OCI-M2 (cell line): ENCODE results near the gene CDC42BPA.
"Not testable (repeated sequence)": the region's sequence is repeated elsewhere in the genome, so short reads cannot be mapped to it uniquely, and the experiment has no call there.

Experiments used
- DNase-seq: peaks from one replicate; lab custom pipeline; 2025; ENCODE audit not compliant: unreplicated experiment; lab: John Stamatoyannopoulos, UW

Gene CDC42BPA

DNA sequence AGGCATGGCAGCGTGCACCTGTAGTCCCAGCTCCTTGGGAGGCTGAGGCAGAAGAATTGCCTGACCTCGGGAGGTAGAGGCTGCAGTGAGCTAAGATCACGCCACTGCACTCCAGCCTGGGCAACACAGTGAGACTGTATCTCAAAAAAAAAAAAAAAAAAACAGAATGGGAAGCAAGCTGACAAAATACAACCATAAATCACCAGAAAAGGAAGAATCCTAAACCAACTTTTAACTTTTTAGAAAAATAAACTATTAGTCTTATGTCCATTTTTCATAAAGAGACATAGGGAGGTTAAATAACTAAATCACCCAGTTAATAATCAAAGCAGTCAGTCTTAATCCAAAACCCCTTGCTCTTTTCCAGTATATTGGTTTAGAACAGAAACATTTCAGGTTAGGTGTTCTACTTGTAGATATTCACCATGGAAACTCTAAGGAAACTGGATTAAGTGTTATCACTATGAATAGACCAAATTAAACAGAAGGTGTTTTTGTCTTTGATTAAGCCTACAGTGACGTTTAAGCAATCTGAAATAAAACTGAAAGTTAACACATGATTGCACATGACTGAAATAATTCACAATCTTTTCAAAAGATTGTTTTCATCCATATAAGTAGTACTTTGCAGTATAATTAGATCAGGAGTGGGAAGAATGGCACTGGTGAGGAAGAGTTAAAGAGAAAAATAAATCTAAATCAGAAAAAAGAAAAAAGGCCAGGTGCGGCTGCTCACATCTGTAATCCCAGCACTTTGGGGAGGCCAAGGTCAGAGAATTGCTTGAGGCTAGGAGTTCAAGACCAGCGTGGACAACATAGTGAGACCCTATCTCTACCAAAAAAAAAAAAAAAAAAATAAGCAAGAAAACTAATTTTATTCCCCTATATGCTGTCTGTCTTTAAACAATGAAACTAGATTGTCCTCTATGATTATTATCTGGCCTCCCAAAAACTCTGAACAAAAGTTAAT is 9.6 kb downstream of the CDC42BPA start:
- no peak for DNase-seq

DNA sequence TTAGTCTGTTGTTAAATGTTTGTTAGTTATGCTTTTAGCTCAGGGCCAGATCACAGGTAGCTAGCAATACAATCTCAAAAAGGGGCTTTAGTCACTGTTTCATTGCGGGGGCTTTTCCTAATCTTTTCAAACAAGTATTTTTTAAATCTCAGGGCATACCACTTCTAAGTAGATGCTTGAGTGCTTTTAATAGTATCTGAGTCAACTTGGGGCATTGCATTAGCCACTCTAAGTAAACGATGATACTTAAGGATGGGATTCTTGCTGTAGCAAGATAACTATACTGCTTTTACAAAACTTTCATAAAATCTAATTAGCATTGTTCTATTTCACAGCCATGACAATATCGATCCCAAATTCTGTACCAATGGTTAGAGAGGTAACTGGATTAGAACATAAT is 11.6 kb downstream of the CDC42BPA start:
- DNase-seq = no peak

DNA sequence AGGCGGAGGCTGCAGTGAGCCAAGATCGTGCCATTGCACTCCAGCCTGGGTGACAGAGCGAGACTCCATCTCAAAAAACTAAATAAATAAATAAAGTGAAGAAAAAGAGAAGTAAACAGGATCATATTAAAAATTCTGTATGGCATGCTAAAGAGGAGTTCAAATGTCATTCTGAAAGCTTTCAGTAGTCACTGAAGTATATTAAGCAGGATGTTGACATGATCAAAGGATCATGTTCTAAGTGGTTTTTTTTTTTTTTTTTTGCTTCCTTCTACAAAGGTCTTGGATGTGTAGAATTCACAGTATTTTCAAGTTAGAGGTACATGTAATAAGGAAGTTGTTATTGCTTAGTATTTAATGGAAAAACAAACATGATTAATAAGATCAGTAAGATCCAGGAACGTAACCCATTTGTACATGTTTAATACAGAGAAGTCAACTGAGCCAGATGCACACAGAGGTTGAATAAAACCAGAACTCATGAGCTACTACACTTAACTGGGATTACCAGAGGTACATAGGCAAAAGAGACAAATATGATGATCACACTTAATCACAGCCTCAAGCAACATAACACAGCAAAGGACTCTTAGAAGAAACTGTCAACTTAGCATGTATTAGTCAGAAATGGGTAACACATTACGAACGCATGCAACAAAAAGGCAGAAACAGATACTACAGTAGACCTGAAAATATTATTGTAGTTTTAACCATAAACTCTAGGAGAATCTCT is 12.2 kb downstream of the CDC42BPA start:
- no peak for DNase-seq

DNA sequence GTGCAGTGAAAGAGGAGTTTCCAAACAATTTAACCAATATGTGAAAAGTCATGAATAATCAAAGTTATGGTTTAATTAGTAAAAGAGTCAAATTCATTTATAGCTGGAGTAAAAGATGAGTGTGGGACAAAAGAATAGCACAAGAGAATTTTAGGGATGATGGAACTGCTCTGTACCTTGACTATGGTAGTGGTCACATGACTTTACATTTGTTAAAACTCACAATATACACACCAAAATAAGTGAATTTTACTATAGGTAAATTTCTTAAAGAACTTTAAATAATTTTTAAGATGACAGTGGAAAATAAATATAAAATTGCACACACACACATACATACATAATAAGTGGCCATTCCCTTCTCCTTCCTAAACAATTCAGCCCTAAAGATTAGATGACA is 13.6 kb downstream of the CDC42BPA start:
- no peak for DNase-seq

DNA sequence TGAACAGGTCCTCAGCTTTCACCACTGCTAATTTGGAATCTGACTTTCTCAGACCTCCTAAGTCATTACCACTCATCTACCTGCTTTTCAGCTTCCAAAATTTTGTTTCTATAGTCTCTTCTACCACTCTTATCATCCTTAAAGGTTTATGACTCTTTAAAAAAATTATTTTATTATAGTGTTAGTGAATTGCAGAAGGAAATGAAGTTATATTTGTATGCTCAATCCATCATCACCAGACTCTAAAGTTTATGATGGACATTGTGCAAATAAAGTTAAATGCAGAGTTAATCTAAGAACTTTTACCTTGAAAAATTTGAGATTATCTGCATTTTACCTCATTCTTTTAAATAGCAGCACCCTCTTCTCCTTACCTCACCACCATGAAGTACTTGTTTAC is 14.6 kb downstream of the CDC42BPA start:
- no peak for DNase-seq

DNA sequence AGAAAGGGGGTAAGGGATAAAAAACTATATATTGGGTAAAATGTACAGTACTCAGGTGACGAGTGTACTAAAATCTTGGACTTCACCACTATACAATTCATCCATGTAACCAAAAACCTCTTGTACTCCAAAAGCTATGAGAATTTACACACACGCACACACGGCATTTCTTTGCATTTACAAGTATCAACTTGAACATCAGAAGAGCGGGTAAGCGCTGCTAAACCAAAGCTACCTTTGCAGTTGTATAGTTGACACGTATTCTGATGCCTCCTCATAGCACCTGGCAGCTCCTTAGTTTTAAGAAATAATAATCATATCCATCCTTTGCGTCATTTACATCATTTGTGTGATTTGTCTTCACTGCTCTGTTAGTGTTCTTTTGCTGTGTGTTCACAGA is 17.6 kb downstream of the CDC42BPA start:
- no peak for DNase-seq

DNA sequence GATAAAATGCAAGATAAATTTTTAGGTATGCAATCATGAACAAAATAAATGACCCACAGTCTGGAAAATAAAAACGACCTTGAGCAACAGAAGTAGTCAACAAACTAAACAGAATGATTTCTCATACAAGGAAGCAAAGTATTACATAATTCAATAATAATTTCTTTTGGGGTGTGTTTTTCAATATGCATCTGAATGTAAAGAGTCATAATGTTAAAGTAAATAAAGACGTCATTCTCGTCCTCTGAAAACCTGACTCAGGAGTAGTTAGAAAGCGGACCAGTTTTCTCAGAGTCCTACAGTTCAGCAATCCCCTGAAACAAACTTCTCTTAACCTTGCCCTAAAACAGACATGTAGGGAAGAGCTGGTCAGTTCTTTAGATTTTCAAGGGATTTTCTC is 18.6 kb downstream of the CDC42BPA start:
- DNase-seq = no peak

DNA sequence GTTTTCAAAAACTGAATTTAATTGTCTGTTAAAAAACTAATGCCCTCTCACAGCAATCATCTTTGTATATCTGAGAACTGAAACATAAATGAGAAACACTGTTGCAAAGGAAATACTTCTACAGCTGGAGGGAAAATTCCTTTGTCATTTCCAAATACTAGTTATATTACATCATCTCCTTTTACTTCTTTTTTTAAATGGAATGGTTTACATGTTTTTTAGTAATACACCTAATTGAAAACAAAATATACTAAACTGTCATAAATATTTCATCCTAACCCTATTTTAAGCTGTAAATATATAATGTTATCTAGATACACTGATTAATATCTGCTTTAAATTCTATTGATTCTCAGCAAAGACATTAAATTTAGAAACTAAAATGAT is 19.1 kb downstream of the CDC42BPA start:
- no peak for DNase-seq

DNA sequence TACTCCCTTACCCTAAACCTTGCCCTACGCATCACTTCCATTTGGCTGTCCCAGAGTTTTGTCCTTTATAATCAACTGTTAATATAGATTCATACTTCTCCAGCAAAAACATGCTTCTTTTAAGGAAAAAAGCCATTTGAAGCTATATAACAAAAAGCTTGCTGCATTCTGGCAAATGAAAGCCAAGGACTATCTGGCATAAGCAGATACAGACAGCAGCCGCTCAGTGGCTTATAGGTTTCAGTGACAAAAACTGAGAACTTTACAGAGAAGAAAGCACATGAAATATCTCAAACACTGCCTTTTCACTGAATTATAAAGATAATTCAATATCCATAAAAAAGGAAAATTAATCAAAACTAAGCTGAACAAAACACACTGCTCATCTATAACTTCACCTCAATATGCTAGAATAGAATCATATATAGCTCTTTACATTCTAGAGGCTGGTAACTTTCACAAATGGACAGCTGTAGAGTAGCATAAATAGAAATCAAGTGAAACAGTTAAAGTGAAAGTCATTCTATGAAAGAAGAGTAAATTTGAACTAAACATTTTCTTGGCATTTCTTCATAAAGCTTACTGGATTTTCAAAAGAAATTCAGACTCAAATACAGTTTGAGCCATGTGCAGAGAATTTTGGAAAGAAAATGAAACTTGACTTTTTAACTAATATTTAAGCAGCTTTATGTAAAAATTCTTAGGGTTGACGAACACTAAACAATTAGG is 19.6 kb downstream of the CDC42BPA start:
- no peak for DNase-seq

DNA sequence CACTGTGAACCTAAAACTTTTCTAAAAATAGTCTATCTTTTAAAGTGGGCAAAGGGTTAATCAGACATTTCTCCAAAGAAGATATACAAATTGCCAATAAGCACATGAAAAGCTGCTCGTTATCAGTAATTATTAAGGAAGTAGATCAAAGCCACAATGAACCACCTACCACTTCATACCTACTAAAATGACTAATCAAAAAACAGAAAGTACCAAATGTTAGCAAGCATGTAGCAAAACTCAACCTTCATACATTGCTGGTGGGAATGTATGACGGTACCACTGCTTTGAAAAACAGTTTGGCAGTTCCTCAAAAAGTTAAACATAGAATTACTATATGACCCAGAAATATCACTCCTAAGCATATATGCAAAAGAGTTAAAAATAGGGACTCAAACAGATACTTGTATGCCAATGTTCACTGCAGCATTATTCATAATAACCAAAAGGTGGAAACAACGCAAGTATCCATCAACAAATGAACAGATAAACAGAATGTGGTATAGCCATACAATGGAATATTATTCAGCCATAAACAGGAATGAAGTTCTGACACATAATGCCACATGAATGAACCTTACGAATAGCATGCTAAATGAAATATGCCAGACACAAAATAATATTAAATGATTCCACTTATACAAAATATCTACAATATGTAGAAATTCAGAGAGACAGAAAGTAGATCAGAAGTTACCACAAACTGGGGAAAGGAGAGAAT is 21.1 kb downstream of the CDC42BPA start:
- DNase-seq = no peak

DNA sequence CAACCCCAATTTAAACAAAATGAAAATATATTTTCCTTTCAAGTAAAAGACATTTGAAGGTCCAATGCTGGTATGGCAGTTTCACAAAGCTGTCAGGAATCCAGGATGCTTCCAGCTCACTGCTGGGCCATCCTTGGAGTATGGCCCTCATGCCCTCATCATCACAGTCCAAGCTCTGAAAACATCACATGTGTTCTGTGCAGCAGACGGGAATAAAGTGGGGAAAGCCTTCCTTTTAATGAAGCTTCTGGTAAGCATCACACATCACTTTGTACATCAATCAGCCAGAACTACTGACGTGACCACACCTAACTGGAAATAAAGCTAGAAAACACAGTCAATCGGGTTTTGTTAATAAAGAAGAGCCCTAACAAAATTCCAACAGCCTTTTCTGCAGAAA is 22.7 kb downstream of the CDC42BPA start:
- DNase-seq = no peak

DNA sequence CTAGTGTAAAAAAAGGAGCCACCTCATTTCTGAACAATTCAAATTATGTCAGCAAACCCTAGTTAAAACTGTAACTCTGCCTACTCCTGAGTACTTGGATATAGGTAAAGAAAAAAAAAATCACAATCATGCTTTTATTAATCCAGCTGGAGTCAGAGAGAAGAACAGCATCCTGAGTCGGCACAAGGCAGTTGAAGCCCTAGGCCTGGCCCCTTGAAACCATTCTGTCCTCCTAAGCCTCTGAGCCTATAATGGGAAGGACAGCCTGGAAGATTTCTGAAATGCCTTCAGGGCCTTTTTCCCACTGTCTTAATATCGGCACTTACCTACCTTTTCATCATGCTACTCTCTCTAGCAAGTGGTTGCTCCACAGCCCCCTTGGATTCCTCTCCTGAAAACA is 32.5 kb downstream of the CDC42BPA start:
- no peak for DNase-seq

DNA sequence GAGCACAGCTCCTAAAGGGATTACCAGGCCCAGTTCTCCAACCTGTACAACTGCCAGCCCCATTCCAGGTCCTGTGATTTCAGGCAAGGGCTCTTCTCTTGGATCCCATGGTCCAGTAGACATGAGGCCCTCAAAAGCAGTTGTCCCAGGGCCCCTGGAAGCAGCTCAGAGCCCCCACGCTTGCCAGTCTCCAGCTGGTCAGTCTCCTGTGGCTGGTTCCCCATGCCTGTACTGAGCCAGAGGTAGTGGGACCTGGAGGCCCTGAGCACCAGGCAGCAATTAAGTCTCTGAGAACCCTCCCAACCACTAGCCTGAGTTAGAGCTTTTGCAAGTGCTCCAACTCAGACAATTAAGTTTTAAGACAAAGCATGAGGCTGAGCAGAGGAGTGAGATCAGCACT is 36.9 kb downstream of the CDC42BPA start:
- DNase-seq = no peak

DNA sequence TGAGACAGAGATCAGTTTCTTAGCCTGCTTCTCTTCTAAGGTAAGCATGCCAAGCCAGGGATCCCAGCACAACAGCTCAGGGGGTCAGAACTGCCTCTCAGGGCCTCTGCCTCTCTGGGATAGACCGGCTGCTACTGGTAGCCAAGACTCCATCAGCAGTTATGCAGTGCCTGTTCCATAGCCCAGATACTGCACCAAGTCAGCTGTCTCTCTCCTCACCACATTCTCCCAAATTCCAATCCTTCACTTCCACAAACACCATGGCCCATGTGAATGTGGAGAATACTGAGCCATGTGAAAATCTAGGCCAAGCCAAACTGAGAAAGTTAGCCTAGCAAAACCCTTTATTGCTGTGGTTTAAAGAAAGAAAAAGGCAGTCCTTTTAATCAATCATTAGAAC is 37.5 kb downstream of the CDC42BPA start:
- DNase-seq = no peak

DNA sequence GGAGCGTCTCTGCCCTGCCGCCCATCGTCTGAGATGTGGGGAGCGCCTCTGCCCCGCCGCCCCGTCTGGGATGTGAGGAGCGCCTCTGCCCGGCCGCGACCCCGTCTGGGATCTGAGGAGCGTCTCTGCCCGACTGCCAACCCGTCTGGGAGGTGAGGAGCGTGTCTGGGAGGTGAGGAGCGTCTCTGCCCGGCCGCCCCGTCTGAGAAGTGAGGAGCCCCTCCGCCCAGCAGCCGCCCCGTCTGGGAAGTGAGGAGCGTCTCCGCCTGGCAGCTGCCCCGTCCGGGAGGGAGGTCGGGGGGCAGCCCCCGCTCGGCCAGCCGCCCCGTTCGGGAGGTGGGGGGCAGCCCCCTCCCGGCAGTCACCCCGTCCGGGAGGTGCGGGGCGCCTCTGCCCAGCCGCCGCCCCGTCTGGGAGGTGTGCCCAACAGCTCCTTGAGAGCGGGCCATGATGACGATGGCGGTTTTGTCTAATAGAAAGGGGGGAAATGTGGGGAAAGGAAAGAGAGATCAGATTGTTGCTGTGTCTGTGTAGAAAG is 42.1 kb downstream of the CDC42BPA start:
- not testable (repeated sequence) for DNase-seq

DNA sequence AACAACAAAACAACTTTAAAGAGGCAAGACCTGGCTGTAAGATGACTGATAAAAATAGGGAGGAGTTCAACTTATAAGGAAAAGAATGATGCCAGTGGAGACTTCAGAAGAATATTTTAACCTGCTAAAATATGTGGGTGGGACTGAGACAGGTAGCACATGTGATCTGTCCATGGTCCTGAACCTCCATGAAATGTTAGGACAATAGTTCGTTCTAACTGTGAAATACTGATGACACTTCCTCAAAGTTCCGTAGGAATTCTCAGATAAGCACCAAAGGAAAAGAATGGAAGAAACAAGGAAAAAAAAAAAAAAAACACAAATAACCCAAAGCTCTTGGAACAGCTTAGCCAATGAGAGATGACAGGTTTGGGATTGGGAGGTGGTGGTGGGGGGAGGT is 44.7 kb downstream of the CDC42BPA start:
- no peak for DNase-seq

DNA sequence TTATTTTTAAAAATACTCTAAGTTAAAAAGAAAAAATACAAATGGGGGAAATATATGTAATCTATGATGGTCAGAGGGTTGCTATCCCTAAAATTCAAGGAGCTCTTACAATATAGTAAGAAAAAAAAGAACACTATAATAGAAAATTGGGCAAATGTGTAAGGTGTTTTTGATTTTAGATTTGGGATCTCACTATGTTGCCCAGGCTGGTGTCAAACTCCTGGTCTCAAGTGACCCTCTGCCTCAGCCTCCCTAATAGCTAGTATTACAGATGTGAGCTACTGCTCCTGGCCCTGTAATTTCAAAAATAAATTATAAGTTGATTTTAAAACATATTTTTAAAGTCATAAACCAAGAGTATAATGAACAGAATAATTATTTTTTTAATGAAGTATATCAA is 45.9 kb downstream of the CDC42BPA start:
- no peak for DNase-seq

DNA sequence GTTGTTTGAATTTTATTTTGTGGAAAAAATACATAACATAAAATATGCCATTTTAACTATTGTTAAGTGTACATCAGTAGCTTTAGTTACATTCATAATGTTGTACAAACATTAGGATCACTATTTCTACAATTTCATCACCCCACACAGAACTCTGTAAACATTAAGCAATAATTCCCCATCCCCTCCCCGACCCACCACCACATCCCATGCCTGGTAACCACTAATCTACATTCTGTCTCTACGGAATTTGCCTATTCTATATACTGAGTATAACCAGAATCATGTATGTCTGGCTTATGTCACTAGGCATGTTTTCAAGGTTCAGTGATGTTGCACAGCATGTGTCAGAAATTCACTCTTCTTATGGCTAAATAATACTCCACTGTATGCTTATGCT is 47.7 kb downstream of the CDC42BPA start:
- no peak for DNase-seq

DNA sequence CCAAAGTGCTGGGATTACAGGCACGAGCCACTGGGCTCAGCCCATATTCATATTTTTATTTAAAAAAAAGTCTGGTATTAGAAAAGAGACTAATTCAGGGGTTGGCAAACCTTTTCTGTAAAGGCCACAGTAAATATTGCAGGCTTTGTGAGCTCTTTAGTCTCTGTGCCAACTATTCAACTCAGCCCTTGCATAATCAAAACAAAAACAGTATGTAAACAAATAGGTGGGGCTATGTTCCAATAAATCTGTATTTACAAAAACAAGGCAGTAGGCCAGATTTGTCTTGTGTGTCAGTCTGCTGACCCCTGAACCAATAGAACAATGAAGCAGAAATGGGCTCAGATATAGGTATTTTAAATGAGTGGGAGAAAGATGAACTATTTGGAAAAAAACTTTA is 49.3 kb downstream of the CDC42BPA start:
- DNase-seq = no peak

DNA sequence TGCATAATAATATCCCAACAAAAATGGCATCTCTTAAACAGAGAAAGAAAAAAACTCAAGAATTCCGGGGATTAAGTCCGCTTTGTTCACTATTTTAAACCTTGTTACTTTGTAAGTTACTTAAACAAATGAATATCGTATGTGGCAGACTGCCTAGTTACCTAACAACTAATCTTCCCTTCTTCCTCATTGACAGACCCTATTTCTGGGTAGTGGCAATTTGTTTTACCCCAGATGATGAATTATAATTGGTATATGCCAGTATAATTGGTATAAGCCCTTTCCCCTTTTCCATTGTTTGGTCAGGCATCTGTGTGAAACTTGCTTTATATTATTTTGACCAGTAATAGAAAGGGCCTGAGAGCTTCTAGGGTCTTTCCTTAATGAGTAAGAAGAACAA is 52.4 kb downstream of the CDC42BPA start:
- no peak for DNase-seq

DNA sequence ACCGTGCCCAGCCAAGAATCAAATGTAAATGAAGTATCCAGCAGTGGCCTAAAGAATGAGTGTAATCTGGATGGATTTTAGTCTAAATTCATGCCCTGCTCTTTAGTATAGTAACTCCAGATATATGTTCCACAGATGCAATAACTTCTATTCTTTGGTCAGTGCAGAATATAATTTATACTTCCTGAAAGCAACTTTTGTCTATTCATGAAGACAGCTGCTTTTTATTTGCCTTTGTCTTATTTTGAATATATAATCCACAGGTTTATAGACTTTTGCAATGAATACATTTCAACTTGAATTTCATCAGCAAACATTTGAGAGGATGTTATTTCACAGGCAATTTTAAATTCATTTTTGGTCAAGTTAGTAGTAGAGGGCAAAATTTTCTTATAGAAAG is 54.4 kb downstream of the CDC42BPA start:
- no peak for DNase-seq
